ENCODE measurements around the gene IRS2. TPM values are rescaled to one million over a fixed set of nuclear protein-coding genes. Genes with fewer than 3 reads are reported as not detected.
A peak's percentile ranks its signal among the peaks of the same experiment; 100 is the strongest.

The IRS2 gene
- total RNA-seq, 2 donors from 2014 or later = 90.1 to 101 TPM

GRCh38 chr13:109768616-109769015, 17.8 kb downstream of the IRS2 start:
- Mint-ChIP-seq H3K4me1 (peaks cover 30% of the 10 kb centered on the region), H3K4me3 (no peak overlapping the region), H3K27me3 (no peaks in the 10 kb centered on the region), H3K27ac (no peak overlapping the region), H3K36me3 (ENCODE audit: low read depth) (peaks cover 4% of the 10 kb centered on the region)
- no peak for ATAC-seq
- no peaks in the 10 kb centered on the region for H3K9me3 ChIP-seq (ENCODE audit: control insufficient read depth, low read length, poor library complexity, severe bottlenecking)
- no peak for DNase-seq

GRCh38 chr13:109768176-109768575, 18.2 kb downstream of the IRS2 start:
- ATAC-seq = no peak
- no peak for DNase-seq
- H3K4me1 Mint-ChIP-seq = peaks cover 30% of the 10 kb centered on the region
- no peak overlapping the region for H3K27ac Mint-ChIP-seq
- H3K36me3 Mint-ChIP-seq (ENCODE audit: low read depth) = peaks cover 4% of the 10 kb centered on the region
- H3K27me3 Mint-ChIP-seq = no peaks in the 10 kb centered on the region
- no peaks in the 10 kb centered on the region for H3K9me3 ChIP-seq (ENCODE audit: control insufficient read depth, low read length, poor library complexity, severe bottlenecking)
- H3K4me3 Mint-ChIP-seq = no peak overlapping the region

- Mint-ChIP-seq H3K36me3 (ENCODE audit: low read depth) (peaks cover 4% of the 10 kb centered on the region), H3K4me3 (no peak overlapping the region), H3K4me1 (peaks cover 37% of the 10 kb centered on the region), H3K27me3 (no peaks in the 10 kb centered on the region), H3K27ac (no peak overlapping the region)
- DNase-seq = no peak
- no peak for ATAC-seq
- no peaks in the 10 kb centered on the region for H3K9me3 ChIP-seq (ENCODE audit: control insufficient read depth, low read length, poor library complexity, severe bottlenecking)
Measured at GRCh38 chr13:109767023-109767422, 19.4 kb downstream of the IRS2 start.

- Mint-ChIP-seq H3K4me1 (peaks cover 37% of the 10 kb centered on the region), H3K27ac (peak overlapping the region; percentile 68)
Measured at GRCh38 chr13:109764470-109765291, 21.7 kb downstream of the IRS2 start.

GRCh38 chr13:109764045-109764444, 22.3 kb downstream of the IRS2 start:
- Mint-ChIP-seq H3K27ac (peak overlapping the region; percentile 68), H3K27me3 (no peaks in the 10 kb centered on the region), H3K36me3 (ENCODE audit: low read depth) (peaks cover 2% of the 10 kb centered on the region), H3K4me3 (no peak overlapping the region), H3K4me1 (peaks cover 31% of the 10 kb centered on the region)
- H3K9me3 ChIP-seq (ENCODE audit: control insufficient read depth, low read length, poor library complexity, severe bottlenecking) = no peaks in the 10 kb centered on the region
- ATAC-seq (no peak), DNase-seq (no peak)

More at GRCh38 chr13:109764470-109765291, 21.7 kb downstream of the IRS2 start:
- peak; percentile 57 for ATAC-seq
- H3K4me3 Mint-ChIP-seq = peak overlapping the region; percentile 64
- H3K36me3 Mint-ChIP-seq (ENCODE audit: low read depth) = peaks cover 4% of the 10 kb centered on the region
- no peaks in the 10 kb centered on the region for H3K9me3 ChIP-seq (ENCODE audit: control insufficient read depth, low read length, poor library complexity, severe bottlenecking)
- no peak for DNase-seq
- no peaks in the 10 kb centered on the region for H3K27me3 Mint-ChIP-seq

- H3K4me1 Mint-ChIP-seq = peaks cover 31% of the 10 kb centered on the region
Measured at GRCh38 chr13:109762791-109763190, 23.6 kb downstream of the IRS2 start.

GRCh38 chr13:109761695-109762094, 24.7 kb downstream of the IRS2 start:
- Mint-ChIP-seq H3K27me3 (no peaks in the 10 kb centered on the region), H3K4me3 (no peak overlapping the region), H3K27ac (peak overlapping the region; percentile 24), H3K36me3 (ENCODE audit: low read depth) (peaks cover 1% of the 10 kb centered on the region), H3K4me1 (peaks cover 32% of the 10 kb centered on the region)
- ATAC-seq = no peak
- no peaks in the 10 kb centered on the region for H3K9me3 ChIP-seq (ENCODE audit: control insufficient read depth, low read length, poor library complexity, severe bottlenecking)
- DNase-seq = no peak

More at GRCh38 chr13:109762791-109763190, 23.6 kb downstream of the IRS2 start:
- no peaks in the 10 kb centered on the region for H3K9me3 ChIP-seq (ENCODE audit: control insufficient read depth, low read length, poor library complexity, severe bottlenecking)
- Mint-ChIP-seq H3K4me3 (no peak overlapping the region), H3K27ac (peak overlapping the region; percentile 24), H3K36me3 (ENCODE audit: low read depth) (peaks cover 2% of the 10 kb centered on the region), H3K27me3 (no peaks in the 10 kb centered on the region)
- no peak for ATAC-seq
- DNase-seq = no peak

GRCh38 chr13:109760951-109761350, 25.4 kb downstream of the IRS2 start:
- DNase-seq (no peak), ATAC-seq (no peak)
- peaks cover 30% of the 10 kb centered on the region for H3K4me1 Mint-ChIP-seq
- H3K27me3 Mint-ChIP-seq = no peaks in the 10 kb centered on the region
- H3K27ac Mint-ChIP-seq = peak overlapping the region; percentile 9
- no peaks in the 10 kb centered on the region for H3K36me3 Mint-ChIP-seq (ENCODE audit: low read depth)
- H3K9me3 ChIP-seq (ENCODE audit: control insufficient read depth, low read length, poor library complexity, severe bottlenecking) = no peaks in the 10 kb centered on the region
- no peak overlapping the region for H3K4me3 Mint-ChIP-seq

- H3K9me3 ChIP-seq (ENCODE audit: control insufficient read depth, low read length, poor library complexity, severe bottlenecking) = no peaks in the 10 kb centered on the region
- Mint-ChIP-seq H3K27ac (no peak overlapping the region), H3K4me3 (no peak overlapping the region), H3K4me1 (peaks cover 30% of the 10 kb centered on the region), H3K36me3 (ENCODE audit: low read depth) (no peaks in the 10 kb centered on the region), H3K27me3 (no peaks in the 10 kb centered on the region)
- DNase-seq (no peak), ATAC-seq (no peak)
Measured at GRCh38 chr13:109760402-109760801, 26.0 kb downstream of the IRS2 start.

- Mint-ChIP-seq H3K4me1 (peaks cover 24% of the 10 kb centered on the region), H3K27ac (peak overlapping the region; percentile 53)
Measured at GRCh38 chr13:109759609-109760008, 26.8 kb downstream of the IRS2 start.

GRCh38 chr13:109758937-109759480, 27.4 kb downstream of the IRS2 start:
- H3K36me3 Mint-ChIP-seq (ENCODE audit: low read depth) = no peaks in the 10 kb centered on the region
- no peaks in the 10 kb centered on the region for H3K9me3 ChIP-seq (ENCODE audit: control insufficient read depth, low read length, poor library complexity, severe bottlenecking)
- H3K27me3 Mint-ChIP-seq = no peaks in the 10 kb centered on the region
- peaks cover 22% of the 10 kb centered on the region for H3K4me1 Mint-ChIP-seq
- peak; percentile 26 for ATAC-seq
- H3K4me3 Mint-ChIP-seq = peak overlapping the region; percentile 28
- DNase-seq = no peak
- no peak overlapping the region for H3K27ac Mint-ChIP-seq

More at GRCh38 chr13:109759609-109760008, 26.8 kb downstream of the IRS2 start:
- no peak for DNase-seq
- H3K9me3 ChIP-seq (ENCODE audit: control insufficient read depth, low read length, poor library complexity, severe bottlenecking) = no peaks in the 10 kb centered on the region
- Mint-ChIP-seq H3K4me3 (no peak overlapping the region), H3K36me3 (ENCODE audit: low read depth) (no peaks in the 10 kb centered on the region), H3K27me3 (no peaks in the 10 kb centered on the region)
- ATAC-seq = no peak

GRCh38 chr13:109756778-109757177, 29.6 kb downstream of the IRS2 start:
- Mint-ChIP-seq H3K4me1 (peaks cover 7% of the 10 kb centered on the region), H3K27me3 (no peaks in the 10 kb centered on the region), H3K36me3 (ENCODE audit: low read depth) (no peaks in the 10 kb centered on the region), H3K4me3 (no peak overlapping the region), H3K27ac (no peak overlapping the region)
- DNase-seq = no peak
- ATAC-seq = no peak
- no peaks in the 10 kb centered on the region for H3K9me3 ChIP-seq (ENCODE audit: control insufficient read depth, low read length, poor library complexity, severe bottlenecking)

- Mint-ChIP-seq H3K27me3 (no peaks in the 10 kb centered on the region), H3K36me3 (ENCODE audit: low read depth) (no peaks in the 10 kb centered on the region), H3K4me3 (no peak overlapping the region), H3K27ac (peak overlapping the region; percentile 37), H3K4me1 (peaks cover 10% of the 10 kb centered on the region)
- no peak for ATAC-seq
- H3K9me3 ChIP-seq (ENCODE audit: control insufficient read depth, low read length, poor library complexity, severe bottlenecking) = no peaks in the 10 kb centered on the region
- no peak for DNase-seq
Measured at GRCh38 chr13:109755997-109756396, 30.4 kb downstream of the IRS2 start.
